CD4-positive, alpha-beta T cell treated with Interleukin-2 at 100 ng/mL for 4 hours (primary cell): ENCODE results near the gene MTFR1L.
"Not testable (repeated sequence)": the region's sequence is repeated elsewhere in the genome, so short reads cannot be mapped to it uniquely, and the experiment has no call there.

ENCODE experiments used
- DNase-seq: peaks from one replicate; pipeline ENCODE4 v3.0.0-alpha.2; 2020; ENCODE audit warnings: low spot score

MTFR1L gene

DNA sequence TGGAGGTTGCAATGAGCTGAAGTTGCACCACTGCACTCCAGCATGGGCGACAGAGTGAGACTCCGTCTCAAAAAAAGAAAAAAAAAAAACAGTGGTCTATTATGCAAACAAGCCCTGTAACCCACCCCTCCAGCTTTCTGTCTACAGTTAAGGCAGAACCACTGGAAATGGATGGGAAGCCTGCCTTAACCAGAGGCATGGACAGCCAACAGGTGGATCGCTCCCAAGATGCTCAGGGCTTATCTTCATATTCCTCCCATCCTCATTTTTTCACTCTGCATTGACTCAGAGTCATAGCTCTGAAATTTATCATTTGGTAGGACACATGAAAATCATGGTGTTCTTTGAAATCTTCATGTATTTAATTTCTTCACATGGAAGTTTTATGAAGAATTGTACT is 8.7 kb downstream of the MTFR1L start:
- DNase-seq, result no peak

DNA sequence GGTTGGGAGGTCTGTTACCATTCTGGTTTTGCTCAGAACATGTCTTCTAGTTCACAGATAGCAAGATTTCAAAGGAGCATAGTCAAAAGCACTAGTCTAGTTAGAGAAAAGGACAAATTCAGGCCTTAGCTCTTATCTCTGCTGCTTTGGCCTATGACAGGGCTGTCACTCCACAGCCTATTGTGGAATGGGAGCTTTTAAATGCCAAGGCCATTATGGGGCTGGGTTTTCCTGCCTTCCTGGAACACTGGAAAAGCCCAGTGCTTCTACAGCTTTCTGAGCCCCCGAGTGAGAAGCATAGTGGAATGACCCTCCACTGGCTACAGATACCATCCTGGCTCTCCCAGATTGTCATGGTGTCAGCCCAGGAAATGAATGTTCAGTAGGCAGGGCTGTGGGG is 9.3 kb downstream of the MTFR1L start:
- no peak for DNase-seq

DNA sequence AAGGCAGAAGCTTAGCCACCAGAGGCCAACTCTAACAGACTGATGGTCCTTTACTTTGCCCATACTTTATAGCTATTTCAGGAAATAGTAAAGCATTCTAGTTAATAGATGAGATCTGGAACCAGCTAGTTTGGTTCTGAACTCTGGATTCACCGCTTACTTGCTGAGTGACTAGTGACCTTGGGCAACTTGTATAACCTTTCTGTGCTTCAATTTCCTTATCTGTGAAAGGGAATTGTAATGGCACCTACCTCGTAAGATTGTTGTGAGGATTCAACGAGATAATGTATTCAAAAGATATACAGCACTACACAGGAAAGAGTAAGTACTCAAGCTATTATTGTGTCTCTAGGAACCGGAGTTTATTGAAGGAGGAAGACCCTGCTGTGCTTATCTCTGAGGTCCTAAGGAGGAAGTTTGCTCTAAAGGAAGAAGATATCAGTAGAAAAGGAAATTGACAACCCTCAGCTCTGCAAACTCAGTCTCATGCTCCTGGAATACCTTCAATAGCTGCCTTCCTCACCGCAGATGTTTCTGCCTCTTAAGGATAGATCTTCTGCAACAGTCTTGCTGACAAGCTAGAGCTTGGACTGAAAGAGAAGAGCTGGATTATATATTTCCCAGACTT is 11.9 kb downstream of the MTFR1L start:
- no peak for DNase-seq

DNA sequence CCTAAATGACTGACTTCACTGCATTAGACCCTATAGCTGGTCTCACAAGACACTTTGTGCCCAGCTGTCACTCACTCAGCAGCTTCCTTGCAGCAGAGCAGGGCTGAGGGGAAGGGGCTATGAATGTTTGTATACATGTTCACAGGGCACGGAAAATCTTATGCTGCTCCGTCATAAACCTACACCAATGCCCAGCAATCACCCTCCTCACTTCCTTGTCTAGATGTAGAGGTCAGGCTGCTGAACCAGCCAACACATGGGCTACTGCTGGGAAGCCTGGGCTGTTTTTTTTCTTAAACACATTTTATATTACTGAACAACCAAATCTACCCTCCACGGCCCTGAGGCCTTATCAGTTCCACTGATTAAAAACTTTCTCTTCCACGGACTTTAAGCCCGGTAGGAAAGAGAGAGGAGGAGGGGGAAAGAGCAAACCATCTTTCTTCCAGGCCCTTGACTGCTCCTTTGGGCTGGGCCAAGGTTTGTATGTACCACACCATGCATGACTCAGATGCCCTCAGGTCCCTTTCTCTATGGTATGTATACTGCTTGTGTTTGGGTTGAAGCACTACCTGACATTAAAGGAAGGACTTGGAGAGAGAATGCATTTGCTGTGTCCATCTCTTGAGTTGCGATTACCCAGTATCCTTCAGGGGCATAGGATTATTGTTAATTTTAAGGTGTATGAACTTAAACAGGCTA is 12.7 kb downstream of the MTFR1L start:
- no peak for DNase-seq

DNA sequence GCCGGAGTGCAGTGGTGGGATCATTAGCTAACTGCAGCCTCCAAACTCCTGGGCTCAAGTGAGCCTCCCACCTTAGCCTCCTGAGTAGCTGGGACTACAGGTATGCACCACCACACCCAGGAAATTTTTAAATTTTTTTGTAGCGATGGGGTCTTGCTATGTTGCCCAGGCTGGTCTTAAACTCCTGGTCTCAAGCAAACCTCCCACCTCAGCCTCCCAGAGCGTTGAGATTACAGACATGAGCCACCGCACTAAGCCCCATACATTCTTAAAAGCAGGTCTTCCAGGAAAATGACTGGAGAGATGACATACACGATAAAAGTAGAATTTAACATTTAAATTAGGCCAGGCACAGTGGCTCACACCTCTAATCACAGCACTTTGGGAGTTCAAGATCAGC is 13.4 kb downstream of the MTFR1L start:
- no peak for DNase-seq

DNA sequence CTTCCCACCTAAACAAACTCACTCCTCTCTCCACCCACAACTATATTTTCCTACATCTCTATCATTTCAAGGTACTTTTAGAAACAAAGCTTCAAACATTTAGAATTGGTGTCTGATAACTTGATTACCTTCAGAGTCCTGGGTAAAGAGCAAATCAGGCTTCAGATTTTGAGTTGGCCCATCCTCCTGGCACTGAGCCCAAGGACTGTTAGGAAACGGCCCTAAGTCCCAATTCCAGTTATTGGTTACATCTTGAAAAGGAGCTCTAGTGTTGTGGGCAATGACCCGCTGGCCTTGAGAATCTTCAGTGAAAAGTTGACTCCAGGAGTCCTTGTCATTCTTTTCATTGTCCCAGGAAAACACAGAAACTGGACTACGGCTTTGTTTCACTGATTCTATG is 15.1 kb downstream of the MTFR1L start:
- no peak for DNase-seq

DNA sequence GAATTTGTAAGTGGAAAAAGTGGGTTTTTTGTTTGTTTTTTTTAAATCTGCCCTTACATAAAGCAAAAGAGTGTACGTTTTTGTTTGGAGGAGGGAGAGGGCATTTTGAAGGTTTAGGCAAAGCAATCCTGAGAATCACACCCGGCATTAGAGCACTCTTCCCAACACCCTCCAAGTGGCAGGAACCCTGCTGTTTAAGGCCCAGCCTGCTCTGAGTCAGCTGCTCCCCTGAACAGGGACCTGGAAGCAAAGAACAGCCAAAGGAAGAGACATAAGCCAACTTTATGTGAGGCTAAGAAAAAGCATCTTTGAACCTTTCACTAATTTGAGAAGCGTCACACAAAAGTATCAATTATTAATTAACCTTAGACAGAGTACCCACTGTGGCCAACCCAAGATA is 16.9 kb downstream of the MTFR1L start:
- DNase-seq, result no peak

DNA sequence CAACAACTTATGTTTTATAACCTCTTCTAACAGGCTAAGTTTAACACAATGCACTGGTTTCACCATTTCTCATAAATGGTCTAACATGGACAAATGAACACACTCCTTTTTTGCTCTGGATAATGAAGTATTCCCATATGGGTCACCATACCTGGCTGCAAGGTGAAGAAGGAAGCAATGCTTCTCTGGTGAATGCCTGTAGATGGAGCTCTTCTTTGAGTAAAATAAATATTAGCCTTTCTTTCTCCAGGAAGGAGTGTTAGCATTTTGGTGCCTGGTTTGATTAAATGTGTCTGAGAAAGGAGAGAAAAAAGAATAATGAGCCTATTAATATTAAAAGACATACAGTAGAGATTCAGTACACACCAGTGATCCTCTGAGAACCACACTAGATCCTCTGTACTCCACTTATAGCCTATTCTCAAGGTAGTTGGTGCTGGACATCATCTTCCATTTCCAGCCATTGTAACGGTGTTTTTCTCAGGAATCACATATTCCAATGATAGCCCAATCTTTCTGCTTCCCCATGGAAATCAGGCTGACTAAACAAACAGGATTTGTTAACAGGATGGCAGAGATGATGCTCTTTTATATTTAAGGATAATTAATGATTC is 17.6 kb downstream of the MTFR1L start:
- DNase-seq, result no peak

DNA sequence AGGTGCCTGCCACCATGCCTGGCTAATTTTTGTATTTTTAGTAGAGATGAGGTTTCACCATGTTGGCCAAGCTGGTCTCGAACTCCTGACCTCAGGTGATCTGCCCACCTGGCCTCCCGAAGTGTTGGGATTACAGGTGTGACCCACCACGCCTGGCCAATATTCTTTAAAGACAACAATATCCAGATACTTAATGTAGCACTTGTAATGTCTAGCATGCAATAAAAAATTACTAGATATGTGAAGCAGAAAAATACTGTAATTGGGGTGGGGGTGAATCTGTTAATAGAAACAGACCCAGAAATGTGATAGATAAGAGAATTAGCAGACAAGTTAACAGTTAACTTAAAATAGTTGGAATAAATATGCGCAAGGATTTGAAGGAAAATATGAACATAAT is 20.1 kb downstream of the MTFR1L start:
- not testable (repeated sequence) for DNase-seq

DNA sequence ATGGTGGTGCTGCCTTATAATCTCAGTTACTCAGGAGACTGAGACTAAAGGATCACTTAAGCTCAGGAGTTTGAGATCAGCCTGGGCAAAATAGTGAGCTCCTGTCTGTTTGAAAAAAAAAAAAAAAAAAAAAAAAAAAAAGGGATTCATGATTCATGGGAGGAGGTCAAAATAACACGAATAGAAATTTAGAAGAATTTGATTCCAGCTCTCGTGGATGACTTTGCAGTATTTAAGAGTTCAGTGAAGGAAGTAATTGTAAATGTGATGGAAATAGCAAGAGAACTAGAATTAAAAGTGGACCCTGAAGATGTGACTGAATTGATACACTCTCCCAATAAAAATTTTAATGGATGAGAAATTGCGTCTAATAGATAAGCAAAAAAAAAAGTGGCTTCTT is 23.7 kb downstream of the MTFR1L start:
- no peak for DNase-seq

DNA sequence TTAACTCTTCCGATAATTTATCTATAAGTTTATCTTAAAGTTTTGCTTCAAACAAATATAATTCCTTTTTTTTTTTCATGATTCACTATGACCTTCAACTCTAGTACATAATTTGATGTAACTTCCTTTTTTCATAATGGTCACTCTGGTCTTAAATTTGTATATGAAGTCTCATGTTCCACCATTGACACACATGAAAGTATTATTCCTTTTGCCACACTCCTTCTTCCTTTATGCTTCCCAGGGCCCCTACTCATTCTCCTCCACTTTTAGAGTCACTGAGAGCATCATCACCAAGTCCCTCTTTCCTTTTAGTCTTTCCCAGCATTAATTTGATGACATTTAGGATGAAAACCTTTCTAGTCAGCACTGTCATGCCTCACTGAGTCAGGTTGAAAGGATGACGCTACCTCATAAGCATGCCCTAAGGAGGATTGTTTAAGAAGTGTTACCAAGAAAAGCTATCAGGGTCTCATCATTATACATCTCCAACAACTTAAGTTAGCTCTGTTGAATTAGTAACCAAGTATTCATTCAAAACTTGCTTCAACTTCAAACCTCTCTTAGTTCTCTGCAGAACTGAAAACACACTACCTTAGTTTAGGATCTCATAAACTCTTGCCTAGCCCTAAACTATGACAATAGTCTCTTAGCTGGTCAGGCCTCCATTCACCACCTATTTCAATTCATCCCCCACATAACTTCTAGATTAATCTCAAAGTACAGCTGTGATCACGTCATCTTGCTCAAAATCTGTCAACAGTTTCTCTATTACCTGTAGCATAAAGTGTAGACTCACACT is 25.0 kb downstream of the MTFR1L start:
- DNase-seq, result no peak

DNA sequence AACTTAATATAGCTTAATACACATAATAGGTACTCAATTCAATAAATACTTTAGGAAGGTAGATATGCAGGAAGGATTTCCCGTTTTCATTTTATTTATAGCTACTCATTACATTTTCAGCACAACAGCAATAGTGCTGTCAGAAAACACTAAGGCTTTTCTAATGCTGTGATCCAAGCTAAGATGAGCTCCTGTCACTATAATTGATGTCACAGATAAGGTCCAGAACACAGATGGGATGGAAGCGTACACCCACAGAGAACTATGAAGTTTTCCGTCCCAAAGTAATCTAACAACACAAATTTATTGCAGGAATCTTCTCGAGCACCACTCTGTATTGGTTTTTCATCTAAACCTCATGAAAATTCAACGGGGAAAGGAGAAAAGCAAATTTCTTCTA is 25.9 kb downstream of the MTFR1L start:
- DNase-seq, result no peak

DNA sequence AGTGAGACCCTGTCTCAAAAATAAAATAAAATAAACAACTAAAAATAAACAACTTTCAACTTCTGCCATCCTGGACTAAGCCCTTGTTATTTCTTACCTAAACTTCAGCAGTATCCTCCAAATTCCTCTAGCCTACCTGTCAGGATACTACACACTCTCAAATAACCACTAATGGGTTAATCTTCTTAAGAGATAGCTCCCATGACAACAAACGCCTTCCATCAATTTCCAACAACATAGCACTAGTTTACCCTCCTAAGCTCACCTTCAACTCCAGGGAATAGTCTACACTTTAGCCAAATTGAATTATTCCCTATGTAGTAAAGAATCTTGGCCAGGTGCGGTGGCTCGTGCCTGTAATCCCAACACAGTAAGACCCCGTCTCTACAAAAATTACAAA is 28.2 kb downstream of the MTFR1L start:
- DNase-seq, result no peak

DNA sequence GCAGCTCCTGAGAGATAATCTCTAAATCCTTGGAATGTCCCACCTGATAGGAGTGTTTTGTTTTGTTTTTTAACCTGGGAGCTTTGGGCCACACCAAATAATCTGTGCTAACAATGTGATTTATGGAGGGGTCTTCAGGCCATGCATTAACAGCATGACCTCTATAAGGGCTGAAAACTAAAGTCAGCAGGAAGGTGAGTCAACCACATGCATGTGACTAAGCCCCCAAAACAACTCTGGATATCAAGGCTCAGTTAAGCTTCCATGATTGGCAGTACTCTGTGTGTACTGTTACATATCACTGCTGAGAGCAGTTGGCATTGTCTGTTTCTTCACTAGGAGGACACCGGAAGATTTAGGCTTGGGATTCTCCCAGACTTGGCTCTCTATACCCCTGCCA is 28.8 kb downstream of the MTFR1L start:
- DNase-seq, result no peak

DNA sequence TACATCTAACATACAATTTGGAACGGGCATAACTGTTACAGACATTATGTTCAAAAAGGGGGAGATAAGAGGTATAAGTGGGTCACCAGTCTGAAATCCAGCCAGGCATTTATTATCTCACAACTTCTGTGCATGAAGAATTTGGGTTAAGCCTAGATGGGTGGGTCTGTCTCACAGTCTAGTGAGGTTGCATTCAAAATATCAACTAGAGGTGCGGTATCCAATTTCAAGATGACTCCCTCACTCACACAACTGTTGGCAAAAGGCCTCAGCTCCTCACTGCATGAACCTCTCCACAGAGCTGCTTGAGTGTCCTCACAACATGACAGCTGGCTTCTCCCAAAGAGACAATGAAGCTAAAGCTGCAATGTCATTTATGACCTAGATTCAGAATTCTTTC is 34.8 kb downstream of the MTFR1L start:
- DNase-seq, result no peak

DNA sequence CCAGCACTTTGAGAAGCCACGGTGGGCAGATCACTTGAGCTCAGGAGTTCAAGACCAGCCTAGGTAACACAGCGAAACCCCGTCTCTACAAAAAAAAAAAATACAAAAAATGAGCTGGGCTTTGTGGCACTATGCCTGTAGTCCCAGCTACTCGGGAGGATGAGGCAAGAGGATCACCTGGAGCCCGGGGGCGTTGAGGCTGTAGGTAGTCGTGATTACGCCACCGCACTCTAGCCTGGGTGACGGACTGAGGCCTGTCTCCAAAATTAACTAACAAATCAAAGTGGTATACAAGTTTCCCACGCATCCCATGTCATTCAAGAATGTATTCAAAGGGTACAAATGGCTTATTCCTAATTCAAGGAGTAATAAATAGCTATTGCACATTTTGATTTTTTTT is 37.1 kb downstream of the MTFR1L start:
- no peak for DNase-seq

DNA sequence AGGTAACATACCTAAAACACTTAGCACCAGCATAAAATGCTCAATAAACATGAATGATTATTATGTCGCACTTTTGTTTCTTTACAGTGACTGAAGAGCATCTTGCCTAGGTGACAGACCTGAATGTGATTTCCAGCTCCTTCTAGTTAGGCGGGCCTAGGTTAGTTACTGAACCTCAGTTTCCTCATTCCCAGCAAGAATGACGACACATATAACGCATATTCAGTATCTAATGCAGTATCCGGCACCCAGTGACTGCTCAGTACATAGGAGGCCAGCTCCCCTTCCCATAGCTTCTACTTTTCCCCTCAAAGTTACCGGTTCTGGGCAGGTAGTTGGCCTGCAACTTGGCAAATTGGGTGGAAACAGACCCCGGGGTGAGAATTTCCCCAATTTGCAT is 38.7 kb downstream of the MTFR1L start:
- no peak for DNase-seq

DNA sequence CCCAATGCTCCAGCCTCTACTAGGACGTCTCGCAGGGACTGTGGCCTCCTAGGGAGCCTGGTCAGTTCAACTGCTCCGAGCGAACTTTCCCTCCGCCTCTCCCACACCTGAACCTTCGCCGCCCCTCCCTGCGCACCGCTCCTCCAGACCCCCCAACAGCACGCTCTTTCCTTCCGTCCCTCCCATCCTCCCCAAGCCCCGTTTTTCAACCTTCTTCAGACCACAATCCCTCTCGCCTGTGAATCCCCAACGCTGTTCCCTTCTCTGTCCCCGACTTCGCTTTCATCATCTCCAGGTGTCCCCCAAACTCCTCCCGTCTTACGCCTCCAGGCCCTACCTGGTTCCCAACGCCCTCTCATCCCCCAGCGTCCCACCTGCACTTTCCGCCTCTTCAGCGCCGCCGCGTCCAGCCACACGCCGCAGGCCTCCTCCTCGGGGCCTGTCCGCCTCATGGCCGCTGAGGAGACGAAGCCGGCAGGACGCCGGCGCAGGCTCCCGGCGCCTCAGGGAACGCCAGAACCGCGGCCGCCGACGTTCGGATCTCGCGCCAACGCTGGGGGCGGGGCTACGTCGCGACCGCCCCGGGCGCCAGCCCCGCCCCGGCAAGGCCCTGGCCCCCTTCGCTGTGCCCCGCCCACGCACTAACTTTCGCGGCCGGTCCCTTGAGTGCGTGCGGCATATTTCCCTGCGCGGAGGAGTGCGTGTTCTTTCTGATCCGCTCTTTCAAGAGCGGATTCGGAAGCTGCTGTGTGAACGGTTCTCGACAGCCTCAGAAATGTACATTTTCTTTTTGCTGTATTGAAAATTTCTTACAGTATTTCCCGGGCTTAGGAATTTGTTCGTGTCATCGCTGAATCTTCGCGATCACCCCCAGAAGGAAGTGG is 39.4 kb downstream of the MTFR1L start, which contains the start of gene AUNIP:
Gene AUNIP (minus strand): TSS at position 552 of the 884 bp plus-strand sequence. CDS start 100 bp downstream, at position 452.
- DNase-seq, result peak; percentile 87

DNA sequence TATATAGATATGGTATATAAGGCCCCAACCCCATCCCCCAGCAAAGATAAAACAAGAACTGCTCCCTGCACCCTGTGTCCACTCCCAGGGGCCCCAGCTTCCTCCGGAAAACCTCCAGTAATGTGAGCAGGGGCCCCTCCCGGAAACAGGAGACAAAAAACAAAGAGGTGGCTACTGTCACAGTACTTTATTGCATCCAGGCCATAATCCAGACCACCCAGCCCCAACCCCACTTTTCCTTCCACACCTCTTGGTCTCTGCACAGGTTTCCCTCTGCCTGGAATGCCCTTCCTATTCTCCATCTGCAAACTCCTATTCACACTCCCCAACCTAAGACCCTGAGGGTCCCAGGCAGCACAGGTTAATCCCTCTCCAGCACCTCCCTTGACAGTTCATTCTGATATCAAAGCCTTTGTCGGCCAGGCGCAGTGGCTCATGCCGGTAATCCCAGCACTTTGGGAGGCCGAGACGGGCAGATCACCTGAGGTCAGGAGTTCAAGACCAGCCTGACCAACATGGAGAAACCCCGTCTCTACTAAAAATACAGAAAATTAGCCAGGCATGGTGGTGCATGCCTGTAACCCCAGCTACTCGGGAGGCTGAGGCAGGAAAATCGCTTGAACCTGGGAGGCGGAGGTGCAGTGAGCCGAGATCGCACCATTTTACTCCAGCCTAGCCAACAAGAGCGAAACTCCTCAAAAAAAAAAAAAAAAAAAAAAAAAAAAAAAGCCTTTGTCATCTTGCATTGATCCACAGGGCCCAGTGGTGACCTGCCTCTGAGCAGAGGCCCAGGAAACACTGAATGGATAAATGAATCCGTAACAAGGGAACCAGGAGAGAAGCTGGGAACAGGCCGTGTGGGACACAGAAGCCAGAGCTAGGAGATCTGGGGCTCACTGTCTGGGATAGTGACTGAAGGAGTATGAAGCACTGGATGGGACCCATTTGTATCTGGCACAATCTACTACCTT is 41.8 kb downstream of the MTFR1L start:
- no peak for DNase-seq

DNA sequence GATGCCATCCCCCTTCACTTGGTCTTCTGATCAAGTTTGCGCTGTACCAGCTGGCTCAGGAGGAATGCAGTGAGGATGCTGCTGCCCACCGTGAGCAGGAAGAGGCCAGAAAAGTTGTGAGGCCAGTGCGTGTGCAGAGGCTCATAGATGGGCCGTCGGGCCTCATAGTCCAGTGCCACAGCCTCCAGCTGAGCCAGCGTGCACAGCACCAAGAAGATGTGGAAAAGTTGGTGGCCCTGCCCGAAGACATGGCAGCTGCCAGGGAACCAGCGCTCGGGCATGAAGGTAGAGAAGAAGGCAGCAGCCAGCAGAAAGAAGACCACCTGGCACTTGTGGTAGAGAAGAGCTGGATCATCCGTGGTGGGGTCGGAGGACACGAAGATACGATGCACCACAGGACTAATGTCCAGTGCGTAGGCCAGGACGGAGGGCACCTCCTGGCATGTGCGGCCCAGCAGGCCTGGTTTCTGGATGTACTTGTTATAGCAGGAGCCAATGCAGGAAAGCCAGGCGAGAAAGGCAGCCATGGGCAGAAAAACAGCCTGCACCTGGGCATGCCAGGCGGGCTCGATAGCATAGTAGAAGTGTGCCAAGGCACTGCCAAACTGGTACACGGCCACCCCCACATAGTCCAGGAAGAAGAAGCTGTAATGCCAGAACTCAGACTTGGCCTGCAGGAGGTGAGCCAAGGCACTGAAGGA is 43.2 kb downstream of the MTFR1L start:
- DNase-seq, result no peak
